HepG2 (cell line): ENCODE results near the gene TECPR1. TPM values are rescaled to one million over a fixed set of nuclear protein-coding genes. Genes with fewer than 3 reads are reported as not detected.
A peak's percentile ranks its signal among the peaks of the same experiment; 100 is the strongest.

Experiments
- ARNTL ChIP-seq: sonication (generic); formaldehyde crosslinking; IDR thresholded peaks from 2 replicates; pipeline ENCODE4 v1.4.0; 2020; ENCODE audit warnings: mild to moderate bottlenecking, missing genetic modification reagents
- BCL3 ChIP-seq: sonication (generic); formaldehyde crosslinking; IDR thresholded peaks from 2 replicates; pipeline ENCODE4 v1.5.1; 2020; ENCODE audit warnings: mild to moderate bottlenecking, missing genetic modification reagents, moderate library complexity
- CBX5 ChIP-seq: sonication (generic); formaldehyde crosslinking; IDR thresholded peaks from 2 replicates; pipeline ENCODE4 v1.4.0; 2020; ENCODE audit warnings: missing genetic modification reagents, borderline replicate concordance
- EEA1 ChIP-seq: sonication (generic); formaldehyde crosslinking; IDR thresholded peaks from 2 replicates; pipeline ENCODE4 v1.5.1; 2020; ENCODE audit warnings: mild to moderate bottlenecking, missing genetic modification reagents, borderline replicate concordance
- FOSL1 ChIP-seq: sonication (generic); formaldehyde crosslinking; IDR thresholded peaks from 2 replicates; pipeline ENCODE4 v1.9.0; 2021; ENCODE audit warnings: missing genetic modification reagents, borderline replicate concordance
- FOXP4 ChIP-seq: sonication (generic); formaldehyde crosslinking; IDR thresholded peaks from 2 replicates; pipeline ENCODE4 v1.4.0; 2020; ENCODE audit warnings: missing genetic modification reagents
- JDP2 ChIP-seq: sonication (generic); formaldehyde crosslinking; IDR thresholded peaks from 2 replicates; pipeline ENCODE4 v1.8.1; 2022; ENCODE audit warnings: missing genetic modification reagents, borderline replicate concordance
- KDM5B ChIP-seq: sonication (generic); formaldehyde crosslinking; IDR thresholded peaks from 2 replicates; pipeline ENCODE4 v1.4.0; 2020; ENCODE audit warnings: missing genetic modification reagents, mild to moderate bottlenecking, borderline replicate concordance
- KLF6 ChIP-seq: IDR thresholded peaks from 2 replicates; pipeline ENCODE4 v1.8.0; 2016; ENCODE audit warnings: missing biosample characterization, missing genetic modification reagents
- KLF9 ChIP-seq: IDR thresholded peaks from 2 replicates; pipeline ENCODE4 v1.6.1; 2016; ENCODE audit warnings: low read depth
- MTF1 ChIP-seq: sonication (generic); formaldehyde crosslinking; IDR thresholded peaks from 2 replicates; pipeline ENCODE4 v1.5.0; 2020; ENCODE audit warnings: missing genetic modification reagents
- NCOA5 ChIP-seq: sonication (generic); formaldehyde crosslinking; IDR thresholded peaks from 2 replicates; pipeline ENCODE4 v1.4.0; 2020; ENCODE audit warnings: missing genetic modification reagents
- NR3C1 ChIP-seq: sonication (generic); formaldehyde crosslinking; IDR thresholded peaks from 2 replicates; pipeline ENCODE4 v1.4.0; 2020; ENCODE audit warnings: missing genetic modification reagents
- PTBP1 ChIP-seq: fragments of 200-400 bp; formaldehyde crosslinking; IDR thresholded peaks from 2 replicates; pipeline ENCODE4 v1.6.1; 2018; ENCODE audit warnings: low read length, low read depth; ENCODE audit not compliant: poor library complexity, severe bottlenecking
- RBFOX2 ChIP-seq: fragments of 200-400 bp; formaldehyde crosslinking; IDR thresholded peaks from 2 replicates; pipeline ENCODE4 v1.6.1; 2017; ENCODE audit warnings: low read depth, mild to moderate bottlenecking, low read length
- SAP130 ChIP-seq: IDR thresholded peaks from 2 replicates; pipeline ENCODE4 v1.6.1; 2016; ENCODE audit warnings: low read depth
- THAP11 ChIP-seq: IDR thresholded peaks from 2 replicates; pipeline ENCODE4 v1.6.1; 2016; ENCODE audit warnings: missing biosample characterization, missing genetic modification reagents
- ZFY ChIP-seq: sonication (generic); formaldehyde crosslinking; IDR thresholded peaks from 2 replicates; pipeline ENCODE4 v1.4.0; 2020; ENCODE audit warnings: missing genetic modification reagents
- ZIK1 ChIP-seq: sonication (generic); formaldehyde crosslinking; IDR thresholded peaks from 2 replicates; pipeline ENCODE4 v1.5.0; 2020; ENCODE audit warnings: mild to moderate bottlenecking, low read depth, missing genetic modification reagents, borderline replicate concordance
- ZNF350 ChIP-seq: sonication (generic); formaldehyde crosslinking; IDR thresholded peaks from 2 replicates; pipeline ENCODE4 v1.4.0; 2020; ENCODE audit warnings: mild to moderate bottlenecking, low read depth, missing genetic modification reagents, borderline replicate concordance
- ZNF530 ChIP-seq: sonication (generic); formaldehyde crosslinking; IDR thresholded peaks from 2 replicates; pipeline ENCODE4 v1.5.0; 2020; ENCODE audit warnings: low read depth, mild to moderate bottlenecking, missing genetic modification reagents
- ZNF777 ChIP-seq: sonication (generic); formaldehyde crosslinking; IDR thresholded peaks from 2 replicates; pipeline ENCODE4 v1.4.0; 2020; ENCODE audit warnings: missing genetic modification reagents
- ZNF781 ChIP-seq: sonication (generic); formaldehyde crosslinking; IDR thresholded peaks from 2 replicates; pipeline ENCODE4 v1.5.1; 2020; ENCODE audit warnings: borderline replicate concordance, mild to moderate bottlenecking, missing genetic modification reagents; ENCODE audit errors: not compliant biosample characterization
- ZNF790 ChIP-seq: sonication (generic); formaldehyde crosslinking; IDR thresholded peaks from 2 replicates; pipeline ENCODE4 v1.8.0; 2022; ENCODE audit warnings: missing genetic modification reagents, mild to moderate bottlenecking, borderline replicate concordance
- polyA plus RNA-seq, 8 experiments: library from polyadenylated mRNA; depleted of rRNA in 3 of 8; stranded (reverse) in 7 of 8; unstranded in 1 of 8; fragments of >200 nt; fragmentation: Illumina TruSeq in 4 of 8; extraction: Trizol in 4 of 8; gene quantifications; 2 replicates each; pipeline versions ENCODE4 v1.2.1 to v1.2.3, GENCODE V29; 2011 to 2016; ENCODE audit warnings: low read depth in 4 of 8, missing spikeins in 1 of 8, mixed read lengths in 1 of 8; ENCODE audit not compliant: insufficient read depth in 1 of 8
- total RNA-seq, 5 experiments: library from RNA; depleted of rRNA; stranded (reverse); fragments of >200 nt; fragmentation: Illumina TruSeq; extraction: Trizol; gene quantifications; 2 replicates each; pipeline ENCODE4 v1.2.3, GENCODE V29; 2016; ENCODE audit warnings: low read depth in 1 of 5
- TF ChIP-seq, protein P1 (sequence below): sonication (generic); formaldehyde crosslinking; IDR thresholded peaks from 2 replicates; pipeline ENCODE4 v1.8.0; 2022; ENCODE audit warnings: mild to moderate bottlenecking, missing genetic modification reagents, moderate library complexity
- TF ChIP-seq, protein P2 (sequence below): sonication (generic); formaldehyde crosslinking; IDR thresholded peaks from 2 replicates; pipeline ENCODE4 v1.8.1; 2023; ENCODE audit warnings: mild to moderate bottlenecking, inconsistent platforms, moderate library complexity, missing genetic modification reagents, borderline replicate concordance

Gene TECPR1
- total and polyA plus RNA-seq, 2 of the 13 experiments (the other 11 are each of a cell fraction or from before 2014, with no cell fraction given): 2.3 to 6.3 TPM

GRCh38 chr7:98281757-98282606, 29.9 kb upstream of the TECPR1 start (continued):
- TF ChIP-seq FOXP4 (CRISPR knock-in tag) (no peak), KLF9 (CRISPR knock-in tag) (no peak), PTBP1 (no peak), BCL3 (CRISPR knock-in tag) (no peak), FOSL1 (no peak), ZNF790 (CRISPR knock-in tag) (no peak), ZFY (CRISPR knock-in tag) (peak; percentile 39; the same call in 1 of the 2 replicates), KDM5B (peak; percentile 29; the same call in 1 of the 2 replicates), SAP130 (peak; percentile 22; the same call in 1 of the 2 replicates), JDP2 (CRISPR knock-in tag) (no peak), RBFOX2 (peak; percentile 68), ZNF350 (no peak), NR3C1 (CRISPR knock-in tag) (no peak), CBX5 (CRISPR knock-in tag) (no peak), ARNTL (CRISPR knock-in tag) (no peak), MTF1 (CRISPR knock-in tag) (no peak), ZNF777 (CRISPR knock-in tag) (peak; percentile 63), ZNF530 (CRISPR knock-in tag) (no peak), NCOA5 (no peak), EEA1 (no peak), THAP11 (no peak), ZIK1 (no peak), KLF6 (0 out of 2 replicates have a peak, but pooled peaks have one; percentile 17), ZNF781 (no peak)
- TF ChIP-seq, protein P1, sequence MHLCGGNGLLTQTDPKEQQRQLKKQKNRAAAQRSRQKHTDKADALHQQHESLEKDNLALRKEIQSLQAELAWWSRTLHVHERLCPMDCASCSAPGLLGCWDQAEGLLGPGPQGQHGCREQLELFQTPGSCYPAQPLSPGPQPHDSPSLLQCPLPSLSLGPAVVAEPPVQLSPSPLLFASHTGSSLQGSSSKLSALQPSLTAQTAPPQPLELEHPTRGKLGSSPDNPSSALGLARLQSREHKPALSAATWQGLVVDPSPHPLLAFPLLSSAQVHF (CRISPR knock-in tag): no peak
- TF ChIP-seq, protein P2, sequence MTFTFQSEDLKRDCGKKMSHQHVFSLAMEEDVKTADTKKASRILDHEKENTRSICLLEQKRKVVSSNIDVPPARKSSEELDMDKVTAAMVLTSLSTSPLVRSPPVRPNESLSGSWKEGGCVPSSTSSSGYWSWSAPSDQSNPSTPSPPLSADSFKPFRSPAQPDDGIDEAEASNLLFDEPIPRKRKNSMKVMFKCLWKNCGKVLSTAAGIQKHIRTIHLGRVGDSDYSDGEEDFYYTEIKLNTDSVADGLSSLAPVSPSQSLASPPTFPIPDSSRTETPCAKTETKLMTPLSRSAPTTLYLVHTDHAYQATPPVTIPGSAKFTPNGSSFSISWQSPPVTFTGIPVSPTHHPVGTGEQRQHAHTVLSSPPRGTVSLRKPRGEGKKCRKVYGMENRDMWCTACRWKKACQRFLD (CRISPR knock-in tag): no peak
